HepG2 (cell line): ENCODE measurements around the gene COG4. TPM values are rescaled to one million over a fixed set of nuclear protein-coding genes. Genes with fewer than 3 reads are reported as not detected.

Source experiments
- CEBPZ ChIP-seq: IDR thresholded peaks from 2 replicates; pipeline ENCODE4 v1.6.1; 2012; ENCODE audit warnings: low read length, improper control_type of control experiment
- CENPT ChIP-seq: sonication (generic); formaldehyde crosslinking; IDR thresholded peaks from 2 replicates; pipeline ENCODE4 v1.8.0; 2022; ENCODE audit warnings: low read depth, mild to moderate bottlenecking, moderate library complexity, missing genetic modification reagents
- HOXA9 ChIP-seq: sonication (generic); formaldehyde crosslinking; IDR thresholded peaks from 2 replicates; pipeline ENCODE4 v1.8.1; 2022; ENCODE audit warnings: missing genetic modification reagents, mild to moderate bottlenecking, moderate library complexity, borderline replicate concordance
- NFIC ChIP-seq: IDR thresholded peaks from 2 replicates; pipeline ENCODE4 v1.6.1; 2012; ENCODE audit warnings: mild to moderate bottlenecking, low read length, inconsistent platforms
- REPIN1 ChIP-seq: sonication (generic); formaldehyde crosslinking; IDR thresholded peaks from 2 replicates; pipeline ENCODE4 v1.8.0; 2022; ENCODE audit warnings: missing genetic modification reagents, low read depth, mild to moderate bottlenecking, borderline replicate concordance
- SRSF1 ChIP-seq: fragments of 200-400 bp; formaldehyde crosslinking; optimal IDR thresholded peaks from 2 replicates; pipeline ENCODE3; 2017; ENCODE audit warnings: mild to moderate bottlenecking, low read depth, low read length, moderate library complexity
- ZNF224 ChIP-seq: sonication (generic); formaldehyde crosslinking; IDR thresholded peaks from 2 replicates; pipeline ENCODE4 v1.5.0; 2020; ENCODE audit warnings: mild to moderate bottlenecking, missing genetic modification reagents
- ZNF331 ChIP-seq: sonication (generic); formaldehyde crosslinking; IDR thresholded peaks from 2 replicates; pipeline ENCODE4 v1.4.0; 2020; ENCODE audit warnings: missing genetic modification reagents
- ZNF383 ChIP-seq: sonication (generic); formaldehyde crosslinking; IDR thresholded peaks from 2 replicates; pipeline ENCODE4 v1.4.0; 2020; ENCODE audit warnings: missing genetic modification reagents, mild to moderate bottlenecking, borderline replicate concordance
- ZNF646 ChIP-seq: sonication (generic); formaldehyde crosslinking; IDR thresholded peaks from 2 replicates; pipeline ENCODE4 v1.9.0; 2021; ENCODE audit warnings: mild to moderate bottlenecking, missing genetic modification reagents
- ZNF740 ChIP-seq: sonication (generic); formaldehyde crosslinking; IDR thresholded peaks from 2 replicates; pipeline ENCODE4 v1.4.0; 2020; ENCODE audit warnings: missing genetic modification reagents
- polyA plus RNA-seq, 8 experiments: library from polyadenylated mRNA; depleted of rRNA in 3 of 8; stranded (reverse) in 7 of 8; unstranded in 1 of 8; fragments of >200 nt; fragmentation: Illumina TruSeq in 4 of 8; extraction: Trizol in 4 of 8; gene quantifications; 2 replicates each; pipeline versions ENCODE4 v1.2.1 to v1.2.3, GENCODE V29; 2011 to 2016; ENCODE audit warnings: low read depth in 4 of 8, missing spikeins in 1 of 8, mixed read lengths in 1 of 8; ENCODE audit not compliant: insufficient read depth in 1 of 8
- total RNA-seq, 5 experiments: library from RNA; depleted of rRNA; stranded (reverse); fragments of >200 nt; fragmentation: Illumina TruSeq; extraction: Trizol; gene quantifications; 2 replicates each; pipeline ENCODE4 v1.2.3, GENCODE V29; 2016; ENCODE audit warnings: low read depth in 1 of 5

COG4 gene
- total and polyA plus RNA-seq, 2 of the 13 experiments (the other 11 are each of a cell fraction or from before 2014, with no cell fraction given): 51.1 to 73.8 TPM

- TF ChIP-seq ZNF646 (CRISPR knock-in tag) (no peak), ZNF740 (CRISPR knock-in tag) (no peak), SRSF1 (no peak), CENPT (CRISPR knock-in tag) (no peak), ZNF224 (CRISPR knock-in tag) (no peak), ZNF331 (CRISPR knock-in tag) (no peak), NFIC (no peak), CEBPZ (no peak), ZNF383 (CRISPR knock-in tag) (no peak), REPIN1 (CRISPR knock-in tag) (no peak), HOXA9 (CRISPR knock-in tag) (no peak)
Measured at GRCh38 chr16:70496513-70496912, 26.8 kb downstream of the COG4 start (continued).
